Neural progenitor cell (in vitro differentiated cells): Measurements from ENCODE around the gene GPN1. TPM values are rescaled to one million over a fixed set of nuclear protein-coding genes. Genes with fewer than 3 reads are reported as not detected.

Source experiments
- DNase-seq: peaks from one replicate; pipeline ENCODE4 v3.0.0-alpha.2; 2016; ENCODE audit warnings: low spot score
- H2AFZ ChIP-seq: fragments of 200-600 bp; sonication (generic); replicated peaks from 2 replicates; pipeline ENCODE4 v1.6.1; 2016; ENCODE audit warnings: antibody characterized with exemption
- H3F3A ChIP-seq: fragments of 200-600 bp; sonication (generic); 2 replicates; pipeline ENCODE4 v1.6.1; 2016; ENCODE audit warnings: antibody characterized with exemption, low read depth
- H3K27ac ChIP-seq: fragments of 200-600 bp; sonication (generic); 2 replicates; pipeline ENCODE4 v1.5.1; 2016; ENCODE audit warnings: mild to moderate bottlenecking
- H3K27me3 ChIP-seq: fragments of 200-600 bp; sonication (generic); 2 replicates; pipeline ENCODE4 v1.6.1; 2016; ENCODE audit warnings: mild to moderate bottlenecking, moderate library complexity
- H3K36me3 ChIP-seq: fragments of 200-600 bp; sonication (generic); 2 replicates; pipeline ENCODE4 v1.5.1; 2016
- H3K4me1 ChIP-seq: fragments of 200-600 bp; sonication (generic); 2 replicates; pipeline ENCODE4 v1.6.1; 2016; ENCODE audit warnings: mixed run types
- H3K4me2 ChIP-seq: fragments of 200-600 bp; sonication (generic); 2 replicates; pipeline ENCODE4 v1.6.1; 2016
- H3K4me3 ChIP-seq: fragments of 200-600 bp; sonication (generic); 2 replicates; pipeline ENCODE4 v1.5.1; 2016
- H3K79me2 ChIP-seq: fragments of 200-600 bp; sonication (generic); 2 replicates; pipeline ENCODE4 v1.6.1; 2016; ENCODE audit warnings: low read depth
- H3K9ac ChIP-seq: fragments of 200-600 bp; sonication (generic); 2 replicates; pipeline ENCODE4 v1.6.1; 2016
- H3K9me3 ChIP-seq: fragments of 200-600 bp; sonication (generic); 2 replicates; pipeline ENCODE4 v1.5.1; 2016; ENCODE audit warnings: low read depth
- H4K20me1 ChIP-seq: fragments of 200-600 bp; sonication (generic); 2 replicates; pipeline ENCODE4 v1.6.1; 2016; ENCODE audit warnings: low read depth
- H3K27ac Mint-ChIP-seq: 3 replicates; pipeline ENCODE4 v1.8.0; 2021; ENCODE audit warnings: mixed read lengths
- H3K27me3 Mint-ChIP-seq: 2 replicates; pipeline ENCODE4 v1.8.0; 2022; ENCODE audit warnings: low read depth, mild to moderate bottlenecking, inconsistent platforms, moderate library complexity, mixed read lengths; ENCODE audit not compliant: insufficient read depth
- H3K36me3 Mint-ChIP-seq: 3 replicates; pipeline ENCODE4 v1.8.0; 2021; ENCODE audit warnings: mixed read lengths
- H3K4me1 Mint-ChIP-seq: 3 replicates; pipeline ENCODE4 v1.8.0; 2021; ENCODE audit warnings: mixed read lengths
- H3K4me3 Mint-ChIP-seq: 3 replicates; pipeline ENCODE4 v1.8.0; 2021; ENCODE audit warnings: mild to moderate bottlenecking, moderate library complexity, mixed read lengths
- H3K9me3 Mint-ChIP-seq: 3 replicates; pipeline ENCODE4 v1.8.0; 2020; ENCODE audit warnings: mixed read lengths
- CTCF ChIP-seq: fragments of 200-600 bp; sonication (generic); IDR thresholded peaks from 2 replicates; pipeline ENCODE4 v1.5.1; 2017; ENCODE audit warnings: antibody characterized with exemption, mild to moderate bottlenecking
- EZH2 ChIP-seq: fragments of 200-600 bp; sonication (generic); IDR thresholded peaks from 2 replicates; pipeline ENCODE4 v1.6.1; 2017; ENCODE audit warnings: antibody characterized with exemption, mild to moderate bottlenecking, moderate library complexity
- EZH2phosphoT487 ChIP-seq: fragments of 200-600 bp; sonication (generic); IDR thresholded peaks from 2 replicates; pipeline ENCODE4 v1.6.1; 2017; ENCODE audit warnings: antibody characterized with exemption
- total RNA-seq: library from RNA; depleted of rRNA; stranded (reverse); fragments of >200 nt; gene quantifications from 2 replicates; pipeline ENCODE4 v1.2.3, GENCODE V29; 2015; ENCODE audit warnings: low replicate concordance

Gene GPN1
- total RNA-seq, 1 donor from 2014 or later: 59.2 TPM

GRCh38 chr2:27685577-27685976 is 56.7 kb downstream of the GPN1 start:
- Histone ChIP-seq H3K4me1 (no peaks in the 10 kb centered on the region), H3K36me3 (no peaks in the 10 kb centered on the region), H3K79me2 (no peaks in the 10 kb centered on the region), H4K20me1 (no peaks in the 10 kb centered on the region), H3K9me3 (no peaks in the 10 kb centered on the region), H2AFZ (no peak overlapping the region), H3K4me2 (no peak overlapping the region), H3K27me3 (no peaks in the 10 kb centered on the region), H3F3A (no peaks in the 10 kb centered on the region), H3K4me3 (no peak overlapping the region), H3K27ac (no peak overlapping the region), H3K9ac (no peak overlapping the region)
- H3K27me3 Mint-ChIP-seq: no peaks in the 10 kb centered on the region
- no peaks in the 10 kb centered on the region for H3K9me3 Mint-ChIP-seq
- no peak for DNase-seq
- H3K36me3 Mint-ChIP-seq: peaks cover 7% of the 10 kb centered on the region
- H3K27ac Mint-ChIP-seq: no peak overlapping the region
- TF ChIP-seq EZH2: no peak
- no peak for TF ChIP-seq CTCF
- TF ChIP-seq EZH2phosphoT487: no peak
- no peaks in the 10 kb centered on the region for H3K4me1 Mint-ChIP-seq
- H3K4me3 Mint-ChIP-seq: no peak overlapping the region

GRCh38 chr2:27687232-27687631 is 58.4 kb downstream of the GPN1 start:
- Histone ChIP-seq H3K4me3 (no peak overlapping the region), H3K36me3 (no peaks in the 10 kb centered on the region), H3K9ac (no peak overlapping the region), H3K4me2 (no peak overlapping the region), H3K4me1 (no peaks in the 10 kb centered on the region), H3K79me2 (no peaks in the 10 kb centered on the region), H3K9me3 (no peaks in the 10 kb centered on the region), H2AFZ (no peak overlapping the region), H3F3A (no peaks in the 10 kb centered on the region), H4K20me1 (no peaks in the 10 kb centered on the region), H3K27me3 (no peaks in the 10 kb centered on the region), H3K27ac (no peak overlapping the region)
- Mint-ChIP-seq H3K4me1 (no peaks in the 10 kb centered on the region), H3K27me3 (no peaks in the 10 kb centered on the region), H3K4me3 (no peak overlapping the region), H3K36me3 (peaks cover 7% of the 10 kb centered on the region), H3K27ac (no peak overlapping the region), H3K9me3 (no peaks in the 10 kb centered on the region)
- TF ChIP-seq EZH2 (no peak), CTCF (no peak), EZH2phosphoT487 (no peak)
- DNase-seq: no peak

GRCh38 chr2:27689424-27689823 is 60.6 kb downstream of the GPN1 start:
- peaks cover 5% of the 10 kb centered on the region for H3K36me3 Mint-ChIP-seq
- Histone ChIP-seq H4K20me1 (no peaks in the 10 kb centered on the region), H3K4me3 (no peak overlapping the region), H2AFZ (no peak overlapping the region), H3K79me2 (no peaks in the 10 kb centered on the region), H3K27me3 (no peaks in the 10 kb centered on the region), H3K27ac (no peak overlapping the region), H3K9ac (no peak overlapping the region), H3K4me1 (no peaks in the 10 kb centered on the region), H3K9me3 (no peaks in the 10 kb centered on the region), H3F3A (no peaks in the 10 kb centered on the region), H3K36me3 (peaks cover 6% of the 10 kb centered on the region), H3K4me2 (no peak overlapping the region)
- DNase-seq: no peak
- H3K27me3 Mint-ChIP-seq: no peaks in the 10 kb centered on the region
- no peak for TF ChIP-seq CTCF
- no peak for TF ChIP-seq EZH2phosphoT487
- no peak for TF ChIP-seq EZH2
- no peaks in the 10 kb centered on the region for H3K9me3 Mint-ChIP-seq
- no peak overlapping the region for H3K4me3 Mint-ChIP-seq
- no peak overlapping the region for H3K27ac Mint-ChIP-seq
- H3K4me1 Mint-ChIP-seq: no peaks in the 10 kb centered on the region

- Histone ChIP-seq H3K36me3 (peaks cover 6% of the 10 kb centered on the region), H3K27me3 (no peaks in the 10 kb centered on the region), H2AFZ (no peak overlapping the region), H3K27ac (no peak overlapping the region), H3K9me3 (no peaks in the 10 kb centered on the region), H4K20me1 (no peaks in the 10 kb centered on the region), H3K79me2 (no peaks in the 10 kb centered on the region), H3F3A (no peaks in the 10 kb centered on the region), H3K4me3 (no peak overlapping the region), H3K9ac (no peak overlapping the region), H3K4me2 (no peak overlapping the region), H3K4me1 (no peaks in the 10 kb centered on the region)
- Mint-ChIP-seq H3K9me3 (no peaks in the 10 kb centered on the region), H3K27ac (no peak overlapping the region), H3K36me3 (peaks cover 2% of the 10 kb centered on the region), H3K27me3 (no peaks in the 10 kb centered on the region), H3K4me3 (no peak overlapping the region), H3K4me1 (no peaks in the 10 kb centered on the region)
- DNase-seq: no peak
- TF ChIP-seq EZH2phosphoT487 (no peak), CTCF (no peak), EZH2 (no peak)
Measured at GRCh38 chr2:27690052-27690451, 61.2 kb downstream of the GPN1 start.
